ENCODE results near the gene SSBP4.

DNA sequence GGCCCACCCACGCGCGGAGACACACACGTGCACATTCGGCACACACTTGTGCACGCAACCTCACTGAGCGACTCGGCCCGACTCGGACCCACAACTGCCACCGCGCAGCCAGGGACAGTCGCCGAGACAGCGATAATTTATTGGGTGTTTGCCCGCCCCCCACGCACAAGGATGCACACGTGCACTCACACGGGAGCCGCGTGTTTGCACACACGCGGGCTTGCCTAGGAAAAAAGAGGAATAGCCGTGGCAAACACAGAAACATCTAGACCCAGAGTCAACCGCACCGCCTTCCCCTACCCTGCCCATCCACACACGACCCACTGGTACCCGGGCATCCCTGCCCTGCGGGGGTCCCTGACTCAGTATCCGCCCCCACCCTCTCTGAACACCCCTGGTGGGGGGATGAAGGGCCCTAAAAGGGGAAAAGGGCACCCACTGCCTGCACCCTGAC is 1.1 kb upstream of the SSBP4 start:
- TF ChIP-seq CTCF (IDR thresholded peaks at IDR 0.05) = no peak
- TF ChIP-seq POLR2A (IDR thresholded peaks at IDR 0.05) = no peak
